HepG2 (cell line): ENCODE results near the gene EIF4G3. TPM values are rescaled to one million over a fixed set of nuclear protein-coding genes. Genes with fewer than 3 reads are reported as not detected.

ENCODE experiments used
- ATAC-seq: fragments of 200-7000 bp; cut with Tn5 transposase; 3 replicates; pipeline ENCODE4 v1.9.1; 2020; ENCODE audit warnings: mild to moderate bottlenecking, moderate library complexity
- BruUV-seq: library from RNA; stranded (reverse); fragments of 400-500 nt; replicated peaks from 2 replicates; lab custom pipeline; 2021; lab: Mats Ljungman, UMichigan
- CTCF ChIA-PET: fragments of 300-600 bp; formaldehyde crosslinking; extraction: SDS; loops from one replicate; lab custom pipeline; 2021; ENCODE audit warnings: low total read pairs, inconsistent platforms, low intra/inter-chr PET ratio; lab: Yijun Ruan, JAX
- POLR2A ChIA-PET: fragments of 350-600 bp; sonication (Branson Sonifier 250); formaldehyde crosslinking; loops from one replicate; lab custom pipeline; 2020; ENCODE audit warnings: antibody characterized with exemption, inconsistent platforms; lab: Yijun Ruan, JAX
- DNase-seq: peaks from one replicate; pipeline ENCODE4 v3.0.0-alpha.2; 2015; ENCODE audit warnings: low spot score
- FAIRE-seq: peaks from 3 replicates; lab custom pipeline; 2011; peaks lifted over from hg19 to GRCh38; lab: Jason Lieb, UNC
- H2AFZ ChIP-seq: one replicate; pipeline ENCODE4 v1.6.1; 2011; ENCODE audit warnings: low read length, inconsistent platforms
- H3K27ac ChIP-seq: fragments of 300-600 bp; 3 replicates; pipeline ENCODE4 v1.8.0; 2011; ENCODE audit warnings: mixed run types, mild to moderate bottlenecking, mixed read lengths, low read length, inconsistent platforms; ENCODE audit not compliant: insufficient read depth; ENCODE audit errors: extremely low read length
- H3K27me3 ChIP-seq, 2 experiments: fragments of 200-600 bp in 1 of 2; 2 replicates in 1 of 2; 3 replicates in 1 of 2; pipeline versions ENCODE4 v1.6.0 to v1.8.0; 2011; ENCODE audit warnings: low read length in 2 of 2, mild to moderate bottlenecking in 2 of 2, moderate library complexity in 2 of 2, inconsistent platforms in 1 of 2; ENCODE audit not compliant: insufficient read depth in 2 of 2, control insufficient read depth in 1 of 2
- H3K36me3 ChIP-seq, 2 experiments: fragments of 200-600 bp in 1 of 2; replicated peaks in 1 of 2; 2 replicates in 1 of 2; 3 replicates in 1 of 2; pipeline versions ENCODE4 v1.5.1 to v1.8.0; 2011; ENCODE audit warnings: low read length in 2 of 2, inconsistent platforms in 1 of 2; ENCODE audit not compliant: insufficient read depth in 2 of 2, control insufficient read depth in 1 of 2
- H3K4me1 ChIP-seq: 2 replicates; pipeline ENCODE4 v1.5.1; 2012; ENCODE audit warnings: low read length, inconsistent platforms; ENCODE audit not compliant: insufficient read depth
- H3K4me2 ChIP-seq: 2 replicates; pipeline ENCODE4 v1.6.0; 2011; ENCODE audit warnings: low read depth, low read length, inconsistent platforms
- H3K4me3 ChIP-seq, 3 experiments: fragments of 200-600 bp in 1 of 3; sonication (generic), shearing (Covaris generic) in 1 of 3; replicated peaks in 1 of 3; 2 replicates each; pipeline ENCODE4 v1.5.1; 2011 to 2016; ENCODE audit warnings: low read length in 3 of 3, inconsistent platforms in 2 of 3, low read depth in 2 of 3, mild to moderate bottlenecking in 2 of 3, control low read depth in 1 of 3, mixed read lengths in 1 of 3; ENCODE audit not compliant: insufficient read depth in 1 of 3
- H3K79me2 ChIP-seq: one replicate; pipeline ENCODE4 v1.6.1; 2011; ENCODE audit warnings: low read length, inconsistent platforms; ENCODE audit not compliant: insufficient read depth
- H3K9ac ChIP-seq: 2 replicates; pipeline ENCODE4 v1.6.0; 2011; ENCODE audit warnings: mild to moderate bottlenecking, low read depth, low read length, inconsistent platforms; ENCODE audit not compliant: insufficient read depth
- H3K9me3 ChIP-seq: 2 replicates; pipeline ENCODE4 v1.5.1; 2012; ENCODE audit warnings: mild to moderate bottlenecking, low read length
- H4K20me1 ChIP-seq: 2 replicates; pipeline ENCODE4 v1.6.0; 2011; ENCODE audit warnings: inconsistent platforms, mild to moderate bottlenecking, low read length, moderate library complexity; ENCODE audit not compliant: insufficient read depth
- HOXA7 ChIP-seq: sonication (generic); formaldehyde crosslinking; IDR thresholded peaks from 2 replicates; pipeline ENCODE4 v1.8.1; 2022; ENCODE audit warnings: mild to moderate bottlenecking, missing genetic modification reagents, moderate library complexity
- HOXD1 ChIP-seq: sonication (generic); formaldehyde crosslinking; IDR thresholded peaks from 2 replicates; pipeline ENCODE4 v1.5.0; 2020; ENCODE audit warnings: missing genetic modification reagents
- KDM5A ChIP-seq: fragments of 200-600 bp; sonication (generic); IDR thresholded peaks from 2 replicates; pipeline ENCODE4 v1.7.0; 2018; ENCODE audit warnings: antibody characterized with exemption, mild to moderate bottlenecking, low read length, borderline replicate concordance
- REL ChIP-seq: sonication (generic); formaldehyde crosslinking; conservative IDR thresholded peaks from 2 replicates; pipeline ENCODE4 v1.8.0; 2022; ENCODE audit warnings: mild to moderate bottlenecking, missing genetic modification reagents, moderate library complexity
- ZNF660 ChIP-seq: sonication (generic); formaldehyde crosslinking; IDR thresholded peaks from 2 replicates; pipeline ENCODE4 v1.5.1; 2020; ENCODE audit warnings: mild to moderate bottlenecking, low read depth, missing genetic modification reagents, borderline replicate concordance
- ZNF782 ChIP-seq: sonication (generic); formaldehyde crosslinking; IDR thresholded peaks from 2 replicates; pipeline ENCODE4 v1.4.0; 2020; ENCODE audit warnings: missing genetic modification reagents, mild to moderate bottlenecking, borderline replicate concordance
- ZNF841 ChIP-seq: sonication (generic); formaldehyde crosslinking; IDR thresholded peaks from 2 replicates; pipeline ENCODE4 v1.8.1; 2023; ENCODE audit warnings: missing genetic modification reagents, borderline replicate concordance
- ZNF879 ChIP-seq: sonication (generic); formaldehyde crosslinking; IDR thresholded peaks from 2 replicates; pipeline ENCODE4 v1.8.1; 2023; ENCODE audit warnings: missing genetic modification reagents
- WGBS: methylation state at CpG from one replicate; pipeline ENCODE4 v1.1.6; 2017; ENCODE audit warnings: low lambda C conversion rate; 5-methylcytosine and 5-hydroxymethylcytosine counted together
- in situ Hi-C: cut with HindIII; loops from 2 replicates; pipeline ENCODE4 v1.10.0; 2017; ENCODE audit warnings: low pct_unique_long_range_greater_than_20kb; ENCODE audit not compliant: extremely low pct_ligation_motif_present
- intact Hi-C: fragments of 100-400 bp; cut with micrococcal nuclease; formaldehyde crosslinking; loops from one replicate; pipeline ENCODE4 v1.10.0; 2022; ENCODE audit not compliant: unreplicated experiment
- polyA plus RNA-seq, 8 experiments: library from polyadenylated mRNA; depleted of rRNA in 3 of 8; stranded (reverse) in 7 of 8; unstranded in 1 of 8; fragments of >200 nt; fragmentation: Illumina TruSeq in 4 of 8; extraction: Trizol in 4 of 8; gene quantifications; 2 replicates each; pipeline versions ENCODE4 v1.2.1 to v1.2.3, GENCODE V29; 2011 to 2016; ENCODE audit warnings: low read depth in 4 of 8, missing spikeins in 1 of 8, mixed read lengths in 1 of 8; ENCODE audit not compliant: insufficient read depth in 1 of 8
- total RNA-seq, 5 experiments: library from RNA; depleted of rRNA; stranded (reverse); fragments of >200 nt; fragmentation: Illumina TruSeq; extraction: Trizol; gene quantifications; 2 replicates each; pipeline ENCODE4 v1.2.3, GENCODE V29; 2016; ENCODE audit warnings: low read depth in 1 of 5
- TF ChIP-seq, protein P1 (sequence below): sonication (generic); formaldehyde crosslinking; conservative IDR thresholded peaks from 2 replicates; pipeline ENCODE4 v1.4.0; 2020; ENCODE audit warnings: missing genetic modification reagents

Gene EIF4G3
- total and polyA plus RNA-seq, 2 of the 13 experiments (the other 11 are each of a cell fraction or from before 2014, with no cell fraction given) = 22.2 to 27.6 TPM

DNA sequence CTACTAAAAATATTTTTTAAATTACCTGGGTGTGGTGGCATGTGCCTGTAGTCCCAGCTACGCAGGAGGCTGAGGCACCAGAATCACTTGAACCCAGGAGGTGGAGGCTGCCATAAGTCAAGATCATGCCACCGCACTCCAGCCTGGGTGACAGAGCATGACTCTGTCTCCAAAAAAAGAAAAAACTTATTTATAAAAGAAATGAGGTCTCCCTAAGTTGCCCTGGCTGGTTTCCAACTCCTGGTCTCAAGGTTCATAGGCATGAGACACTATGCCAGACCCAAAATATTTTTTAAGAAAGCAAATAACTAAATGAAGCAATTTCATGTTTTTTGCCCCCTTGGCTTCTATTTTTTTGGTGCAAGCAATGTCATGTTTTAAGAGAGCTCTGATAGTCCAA is 32.9 kb downstream of the EIF4G3 start:
- Histone ChIP-seq H3K4me3 (no peak overlapping the region), H3K36me3 (peaks cover 6 to 11% of the 10 kb centered on the region in 2 experiments; a peak in 2 of 5 replicates), H2AFZ (no peak overlapping the region), H3K27ac (no peak overlapping the region), H3K79me2 (peaks cover 2% of the 10 kb centered on the region), H3K4me1 (no peaks in the 10 kb centered on the region), H3K27me3 (no peaks in the 10 kb centered on the region), H4K20me1 (no peaks in the 10 kb centered on the region), H3K4me2 (no peak overlapping the region), H3K9me3 (no peaks in the 10 kb centered on the region), H3K9ac (no peak overlapping the region)
- ATAC-seq (no peak), FAIRE-seq (no peak), DNase-seq (no peak)
- in situ Hi-C loops = no loop called here
- intact Hi-C loops = no loop called here
- CTCF ChIA-PET = no interaction called here
- TF ChIP-seq KDM5A (no peak), HOXA7 (CRISPR knock-in tag) (no peak), ZNF879 (CRISPR knock-in tag) (no peak), ZNF660 (no peak), ZNF841 (no peak), ZNF782 (CRISPR knock-in tag) (no peak), HOXD1 (no peak), REL (no peak)
- TF ChIP-seq, protein P1, sequence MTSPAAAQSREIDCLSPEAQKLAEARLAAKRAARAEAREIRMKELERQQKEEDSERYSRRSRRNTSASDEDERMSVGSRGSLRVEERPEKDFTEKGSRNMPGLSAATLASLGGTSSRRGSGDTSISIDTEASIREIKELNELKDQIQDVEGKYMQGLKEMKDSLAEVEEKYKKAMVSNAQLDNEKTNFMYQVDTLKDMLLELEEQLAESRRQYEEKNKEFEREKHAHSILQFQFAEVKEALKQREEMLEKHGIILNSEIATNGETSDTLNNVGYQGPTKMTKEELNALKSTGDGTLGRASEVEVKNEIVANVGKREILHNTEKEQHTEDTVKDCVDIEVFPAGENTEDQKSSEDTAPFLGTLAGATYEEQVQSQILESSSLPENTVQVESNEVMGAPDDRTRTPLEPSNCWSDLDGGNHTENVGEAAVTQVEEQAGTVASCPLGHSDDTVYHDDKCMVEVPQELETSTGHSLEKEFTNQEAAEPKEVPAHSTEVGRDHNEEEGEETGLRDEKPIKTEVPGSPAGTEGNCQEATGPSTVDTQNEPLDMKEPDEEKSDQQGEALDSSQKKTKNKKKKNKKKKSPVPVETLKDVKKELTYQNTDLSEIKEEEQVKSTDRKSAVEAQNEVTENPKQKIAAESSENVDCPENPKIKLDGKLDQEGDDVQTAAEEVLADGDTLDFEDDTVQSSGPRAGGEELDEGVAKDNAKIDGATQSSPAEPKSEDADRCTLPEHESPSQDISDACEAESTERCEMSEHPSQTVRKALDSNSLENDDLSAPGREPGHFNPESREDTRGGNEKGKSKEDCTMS (CRISPR knock-in tag) = no peak
- WGBS = 100% methylated on average over 2 of the region's 2 CpGs
- no TSS peak for BruUV-seq
- POLR2A ChIA-PET = no interaction called here
